IMR-90 (cell line): ENCODE measurements around the gene MARK4. TPM values are rescaled to one million over a fixed set of nuclear protein-coding genes. Genes with fewer than 3 reads are reported as not detected.

Experiments
- ATAC-seq: fragments of 200-7000 bp; cut with Tn5 transposase; 2 replicates; pipeline ENCODE4 v1.9.1; 2020; ENCODE audit warnings: low read depth, mild to moderate bottlenecking, moderate library complexity
- BruUV-seq: library from RNA; stranded (reverse); fragments of 400-500 nt; replicated peaks from 2 replicates; lab custom pipeline; 2021; lab: Mats Ljungman, UMichigan
- CTCF ChIA-PET: fragments of 300-600 bp; formaldehyde crosslinking; extraction: SDS; loops from one replicate; lab custom pipeline; 2021; ENCODE audit warnings: antibody characterized with exemption; lab: Yijun Ruan, JAX
- POLR2A ChIA-PET: fragments of 300-600 bp; sonication (Branson Sonifier 250); formaldehyde crosslinking; loops from one replicate; lab custom pipeline; 2022; ENCODE audit warnings: antibody characterized with exemption; ENCODE audit not compliant: unreplicated experiment; lab: Charles Lee
- DNase-seq: peaks from one replicate; pipeline ENCODE4 v3.0.0; 2013
- H2AFZ ChIP-seq: replicated peaks from 2 replicates; pipeline ENCODE3; 2013; ENCODE audit warnings: low read length, mild to moderate bottlenecking; ENCODE audit not compliant: poor library complexity
- H2AK5ac ChIP-seq: 2 replicates; pipeline ENCODE4 v1.6.1; 2013; ENCODE audit warnings: low read depth, low read length, inconsistent platforms
- H2AK9ac ChIP-seq: replicated peaks from 2 replicates; pipeline ENCODE3; 2013; ENCODE audit warnings: mild to moderate bottlenecking, low read depth, low read length, moderate library complexity; ENCODE audit not compliant: poor library complexity
- H2BK120ac ChIP-seq: 2 replicates; pipeline ENCODE4 v1.6.1; 2013; ENCODE audit warnings: low read depth, low read length, inconsistent platforms
- H2BK15ac ChIP-seq: 3 replicates; pipeline ENCODE4 v1.6.1; 2013; ENCODE audit warnings: low read depth, low read length, inconsistent platforms
- H2BK20ac ChIP-seq: 2 replicates; pipeline ENCODE4 v1.6.1; 2013; ENCODE audit warnings: low read depth, mild to moderate bottlenecking, inconsistent platforms, low read length, moderate library complexity
- H2BK5ac ChIP-seq: 2 replicates; pipeline ENCODE4 v1.6.1; 2013; ENCODE audit warnings: mild to moderate bottlenecking, low read depth, low read length, inconsistent platforms; ENCODE audit not compliant: poor library complexity, severe bottlenecking
- H3K14ac ChIP-seq: replicated peaks from 2 replicates; pipeline ENCODE4 v1.6.1; 2013; ENCODE audit warnings: low read depth, low read length, inconsistent platforms
- H3K18ac ChIP-seq: 2 replicates; pipeline ENCODE4 v1.6.1; 2013; ENCODE audit warnings: low read depth, low read length, control low read depth
- H3K23ac ChIP-seq: 2 replicates; pipeline ENCODE4 v1.6.1; 2013; ENCODE audit warnings: low read depth, low read length, inconsistent platforms
- H3K27ac ChIP-seq: 2 replicates; pipeline ENCODE4 v1.5.1; 2013; ENCODE audit warnings: mild to moderate bottlenecking, control low read depth, low read length; ENCODE audit not compliant: insufficient read depth
- H3K27me3 ChIP-seq: 2 replicates; pipeline ENCODE4 v1.6.1; 2013; ENCODE audit warnings: low read length; ENCODE audit not compliant: control insufficient read depth, insufficient read depth
- H3K36me3 ChIP-seq: 2 replicates; pipeline ENCODE4 v1.6.1; 2013; ENCODE audit warnings: low read length, mixed read lengths; ENCODE audit not compliant: control insufficient read depth, insufficient read depth
- H3K4ac ChIP-seq: 2 replicates; pipeline ENCODE4 v1.6.1; 2013; ENCODE audit warnings: low read depth, low read length, inconsistent platforms
- H3K4me1 ChIP-seq: 2 replicates; pipeline ENCODE4 v1.6.1; 2013; ENCODE audit warnings: low read length, mixed read lengths; ENCODE audit not compliant: control insufficient read depth, insufficient read depth
- H3K4me2 ChIP-seq: 2 replicates; pipeline ENCODE4 v1.6.1; 2013; ENCODE audit warnings: low read depth, mild to moderate bottlenecking, control low read depth, low read length, moderate library complexity
- H3K4me3 ChIP-seq: 2 replicates; pipeline ENCODE4 v1.5.1; 2013; ENCODE audit warnings: low read depth, mild to moderate bottlenecking, control low read depth, low read length, moderate library complexity; ENCODE audit not compliant: insufficient read depth
- H3K56ac ChIP-seq: 2 replicates; pipeline ENCODE4 v1.6.1; 2013; ENCODE audit warnings: low read length, inconsistent platforms; ENCODE audit not compliant: insufficient read depth; ENCODE audit errors: extremely low read depth
- H3K79me1 ChIP-seq, 2 experiments: 2 replicates each; pipeline ENCODE4 v1.6.1; 2013; ENCODE audit warnings: low read length in 2 of 2, inconsistent platforms in 1 of 2, low read depth in 1 of 2
- H3K9ac ChIP-seq: 2 replicates; pipeline ENCODE4 v1.6.1; 2013; ENCODE audit warnings: low read depth, low read length, control low read depth
- H3K9me1 ChIP-seq: 2 replicates; pipeline ENCODE4 v1.6.1; 2013; ENCODE audit warnings: low read length, inconsistent platforms; ENCODE audit not compliant: insufficient read depth
- H3K9me3 ChIP-seq: 2 replicates; pipeline ENCODE4 v1.6.1; 2013; ENCODE audit warnings: low read length; ENCODE audit not compliant: control insufficient read depth, insufficient read depth
- H4K20me1 ChIP-seq: 2 replicates; pipeline ENCODE4 v1.6.1; 2013; ENCODE audit warnings: low read length, inconsistent platforms; ENCODE audit not compliant: insufficient read depth
- H4K5ac ChIP-seq: 2 replicates; pipeline ENCODE4 v1.6.1; 2013; ENCODE audit warnings: mild to moderate bottlenecking, low read depth, low read length, control low read depth
- H4K8ac ChIP-seq, 2 experiments: 2 replicates each; pipeline ENCODE4 v1.6.1; 2013; ENCODE audit warnings: low read depth in 2 of 2, low read length in 2 of 2, control low read depth in 1 of 2, inconsistent platforms in 1 of 2
- H4K91ac ChIP-seq: 2 replicates; pipeline ENCODE4 v1.6.1; 2013; ENCODE audit warnings: low read depth, low read length, inconsistent platforms; ENCODE audit not compliant: insufficient read depth
- MAFK ChIP-seq: IDR thresholded peaks from 2 replicates; pipeline ENCODE4 v1.6.1; 2012; ENCODE audit warnings: low read depth, low read length, improper control_type of control experiment
- RFX5 ChIP-seq: IDR thresholded peaks from 2 replicates; pipeline ENCODE4 v1.8.0; 2012; ENCODE audit warnings: low read depth, mild to moderate bottlenecking, low read length, moderate library complexity
- WGBS, 2 experiments: methylation state at CpG; one replicate each; pipeline versions ENCODE4 v1.1.5 to v1.1.7; 2013; ENCODE audit warnings: missing lambda C conversion rate in 2 of 2; ENCODE audit not compliant: insufficient read length in 1 of 2; ENCODE audit errors: extremely low coverage in 2 of 2; 5-methylcytosine and 5-hydroxymethylcytosine counted together
- dilution Hi-C: fragments of 300-500 bp; cut with HindIII; formaldehyde crosslinking; loops from one replicate; pipeline ENCODE4 v1.14.3; 2018; ENCODE audit warnings: low sequenced_read_pairs; ENCODE audit not compliant: unreplicated experiment
- in situ Hi-C: fragments of 300-500 bp; cut with MboI; formaldehyde crosslinking; loops from 3 replicates; pipeline ENCODE4 v1.14.3; 2019; ENCODE audit warnings: low sequenced_read_pairs, inconsistent platforms, mixed read lengths
- intact Hi-C: fragments of 100-400 bp; cut with micrococcal nuclease; formaldehyde crosslinking; loops from 2 replicates; pipeline ENCODE4 v1.10.0; 2022
- polyA plus RNA-seq, 3 experiments: library from polyadenylated mRNA; depleted of rRNA; stranded (reverse); fragments of >200 nt; gene quantifications; 2 replicates each; pipeline ENCODE4 v1.2.3, GENCODE V29; 2012; ENCODE audit warnings: low replicate concordance in 1 of 3
- total RNA-seq: library from RNA; depleted of rRNA; stranded (reverse); fragments of >200 nt; gene quantifications from 2 replicates; pipeline ENCODE4 v1.2.3, GENCODE V29; 2012
- TF ChIP-seq, protein P1 (sequence below): fragments of 150-350 bp; IDR thresholded peaks from 2 replicates; pipeline ENCODE4 v1.6.1; 2017; ENCODE audit warnings: mild to moderate bottlenecking, antibody characterized with exemption, low read length, low read depth

MARK4 gene
- total and polyA plus RNA-seq, 2 of the 4 experiments (the other 2 are of a cell fraction): 11.3 to 20.7 TPM

- H3K36me3 ChIP-seq: peaks cover 46% of the 10 kb centered on the region
- H3K4me2 ChIP-seq: no peak overlapping the region
- TF ChIP-seq RFX5 (no peak), MAFK (no peak)
- TF ChIP-seq, protein P1, sequence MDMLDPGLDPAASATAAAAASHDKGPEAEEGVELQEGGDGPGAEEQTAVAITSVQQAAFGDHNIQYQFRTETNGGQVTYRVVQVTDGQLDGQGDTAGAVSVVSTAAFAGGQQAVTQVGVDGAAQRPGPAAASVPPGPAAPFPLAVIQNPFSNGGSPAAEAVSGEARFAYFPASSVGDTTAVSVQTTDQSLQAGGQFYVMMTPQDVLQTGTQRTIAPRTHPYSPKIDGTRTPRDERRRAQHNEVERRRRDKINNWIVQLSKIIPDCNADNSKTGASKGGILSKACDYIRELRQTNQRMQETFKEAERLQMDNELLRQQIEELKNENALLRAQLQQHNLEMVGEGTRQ: no peak
- dilution Hi-C loops (no loop called here), in situ Hi-C loops (no loop called here), intact Hi-C loops (no loop called here)
- H3K4ac ChIP-seq: no peak overlapping the region
- CTCF ChIA-PET: no interaction called here
- no peak overlapping the region for H2BK5ac ChIP-seq
- H3K27ac ChIP-seq: no peak overlapping the region
- no peaks in the 10 kb centered on the region for H3K79me1 ChIP-seq
- H2AK5ac ChIP-seq: no peak overlapping the region
- no peak overlapping the region for H3K4me3 ChIP-seq
- H4K8ac ChIP-seq: no peak overlapping the region
- peaks cover 2% of the 10 kb centered on the region; the same call in 1 of the 2 replicates for H3K9me1 ChIP-seq
- no peak overlapping the region for H2BK15ac ChIP-seq
- no peaks in the 10 kb centered on the region; the same call in 1 of the 2 replicates for H3K9me3 ChIP-seq
- H2AK9ac ChIP-seq: no peak overlapping the region
- no peak overlapping the region for H3K23ac ChIP-seq
- BruUV-seq: no TSS peak
- no peak overlapping the region for H3K9ac ChIP-seq
- H3K27me3 ChIP-seq: no peaks in the 10 kb centered on the region
- no peak overlapping the region for H2BK120ac ChIP-seq
- H2BK20ac ChIP-seq: no peak overlapping the region
- H4K91ac ChIP-seq: no peak overlapping the region
- no peaks in the 10 kb centered on the region for H4K20me1 ChIP-seq
- no peak overlapping the region for H4K5ac ChIP-seq
- WGBS, 2 experiments: 87% methylated on average over 2 of the region's 4 CpGs; no CpG with 5 or more reads in 1 of the 2 experiments
- POLR2A ChIA-PET: no interaction called here
- H3K14ac ChIP-seq: no peak overlapping the region
- H3K4me1 ChIP-seq: no peaks in the 10 kb centered on the region
- DNase-seq (no peak), ATAC-seq (no peak)
- no peak overlapping the region for H3K18ac ChIP-seq
- no peak overlapping the region for H3K56ac ChIP-seq
- H2AFZ ChIP-seq: no peak overlapping the region
Observed at GRCh38 chr19:45293682-45294081, 42.6 kb downstream of the MARK4 start.
